ENCODE results near the gene SCT. TPM values are rescaled to one million over a fixed set of nuclear protein-coding genes. Genes with fewer than 3 reads are reported as not detected.

Gene SCT
- total RNA-seq, 2 donors from 2014 or later: 1.1 to 3.2 TPM

- Histone ChIP-seq H3K27me3 (no peaks in the 10 kb centered on the region), H3K9me3 (no peaks in the 10 kb centered on the region), H3K27ac (peak overlapping the region; percentile 95), H3K36me3 (peaks cover 11% of the 10 kb centered on the region), H3K4me1 (peaks cover 41% of the 10 kb centered on the region), H3K9ac (ENCODE audit: low read depth in 2 of 2, low read length in 2 of 2) (peak overlapping the region; percentile 50 to 78), H3K4me3 (peak overlapping the region; percentile 8)
- no peak for TF ChIP-seq CTCF (IDR thresholded peaks at IDR 0.05)
- DNase-seq: peak; percentile 87
- intact Hi-C loops (cut with DNase I): no loop called here
Measured at GRCh38 chr11:613369-613968, 13.5 kb downstream of the SCT start.

- intact Hi-C loops (cut with DNase I): no loop called here
Measured at GRCh38 chr11:612961-613300, 14.1 kb downstream of the SCT start.

GRCh38 chr11:612201-612960 is 14.6 kb downstream of the SCT start:
- H3K9ac ChIP-seq (ENCODE audit: low read depth in 2 of 2, low read length in 2 of 2): peak overlapping the region in 1 of 2 donors; percentile 27
- H3K9me3 ChIP-seq: no peaks in the 10 kb centered on the region
- peak overlapping the region; percentile 83 for H3K27ac ChIP-seq
- no peaks in the 10 kb centered on the region for H3K27me3 ChIP-seq
- no peak overlapping the region for H3K4me3 ChIP-seq
- peaks cover 41% of the 10 kb centered on the region for H3K4me1 ChIP-seq
- intact Hi-C loops (cut with DNase I): no loop called here
- DNase-seq: peak; percentile 85
- H3K36me3 ChIP-seq: peaks cover 15% of the 10 kb centered on the region
- TF ChIP-seq CTCF (IDR thresholded peaks at IDR 0.05): peak; percentile 37

More at GRCh38 chr11:612961-613300, 14.1 kb downstream of the SCT start:
- peak overlapping the region; percentile 83 for H3K27ac ChIP-seq
- TF ChIP-seq CTCF (IDR thresholded peaks at IDR 0.05): no peak
- no peak for DNase-seq
- peak overlapping the region in 1 of 2 donors; percentile 27 for H3K9ac ChIP-seq (ENCODE audit: low read depth in 2 of 2, low read length in 2 of 2)
- peak overlapping the region; percentile 3 for H3K4me3 ChIP-seq
- no peaks in the 10 kb centered on the region for H3K9me3 ChIP-seq
- H3K36me3 ChIP-seq: peaks cover 14% of the 10 kb centered on the region
- peaks cover 41% of the 10 kb centered on the region for H3K4me1 ChIP-seq
- H3K27me3 ChIP-seq: no peaks in the 10 kb centered on the region

GRCh38 chr11:611001-611996 is 15.7 kb downstream of the SCT start:
- Histone ChIP-seq H3K36me3 (peaks cover 26% of the 10 kb centered on the region), H3K9ac (ENCODE audit: low read depth in 2 of 2, low read length in 2 of 2) (peak overlapping the region in 1 of 2 donors; percentile 27), H3K27ac (peak overlapping the region; percentile 83), H3K9me3 (no peaks in the 10 kb centered on the region), H3K4me3 (no peak overlapping the region), H3K27me3 (no peaks in the 10 kb centered on the region), H3K4me1 (peaks cover 36% of the 10 kb centered on the region)
- intact Hi-C loops (cut with DNase I): no loop called here
- no peak for TF ChIP-seq CTCF (IDR thresholded peaks at IDR 0.05)
- no peak for DNase-seq

GRCh38 chr11:610146-610801 is 16.7 kb downstream of the SCT start:
- Histone ChIP-seq H3K36me3 (peaks cover 35% of the 10 kb centered on the region), H3K4me1 (peaks cover 32% of the 10 kb centered on the region), H3K9me3 (no peaks in the 10 kb centered on the region), H3K9ac (ENCODE audit: low read depth in 2 of 2, low read length in 2 of 2) (no peak overlapping the region), H3K27ac (no peak overlapping the region), H3K27me3 (no peaks in the 10 kb centered on the region), H3K4me3 (no peak overlapping the region)
- DNase-seq: no peak
- TF ChIP-seq CTCF (IDR thresholded peaks at IDR 0.05): no peak
- intact Hi-C loops (cut with DNase I): no loop called here

Data from colonic mucosa (tissue), 4 donors.